Panc1 (cell line): ENCODE measurements around the gene CYB5A. TPM values are rescaled to one million over a fixed set of nuclear protein-coding genes. Genes with fewer than 3 reads are reported as not detected.

Experiments
- ATAC-seq: fragments of 200-7000 bp; cut with Tn5 transposase; 2 replicates; pipeline ENCODE4 v1.9.1; 2020; ENCODE audit warnings: mild to moderate bottlenecking, moderate library complexity
- BruUV-seq: library from RNA; stranded (reverse); fragments of 400-500 nt; replicated peaks from 2 replicates; lab custom pipeline; 2021; lab: Mats Ljungman, UMichigan
- CTCF ChIA-PET: fragments of 300-600 bp; sonication (Branson Sonifier 250); formaldehyde crosslinking; loops from one replicate; lab custom pipeline; 2022; ENCODE audit warnings: antibody characterized with exemption; lab: Charles Lee
- POLR2A ChIA-PET: fragments of 300-600 bp; sonication (Branson Sonifier 250); formaldehyde crosslinking; loops from one replicate; lab custom pipeline; 2022; ENCODE audit warnings: antibody characterized with exemption; lab: Charles Lee
- DNase-seq: peaks from one replicate; pipeline ENCODE4 v3.0.0-alpha.2; 2010; ENCODE audit warnings: low read depth, low spot score
- H3K27ac ChIP-seq: 2 replicates; pipeline ENCODE4 v1.5.1; 2011; ENCODE audit warnings: mild to moderate bottlenecking, low read length, inconsistent platforms
- H3K27me3 ChIP-seq: fragments of 200-500 bp; sonication (Bioruptor generic); 2 replicates; pipeline ENCODE4 v1.6.0; 2014; ENCODE audit warnings: low read length, inconsistent platforms; ENCODE audit not compliant: control insufficient read depth, insufficient read depth
- H3K36me3 ChIP-seq: fragments of 200-500 bp; sonication (Bioruptor generic); 2 replicates; pipeline ENCODE4 v1.5.1; 2014; ENCODE audit warnings: inconsistent platforms, mild to moderate bottlenecking, low read length, moderate library complexity; ENCODE audit not compliant: control insufficient read depth, insufficient read depth
- H3K4me1 ChIP-seq: 2 replicates; pipeline ENCODE4 v1.5.1; 2011; ENCODE audit warnings: inconsistent platforms, mild to moderate bottlenecking, low read length, moderate library complexity; ENCODE audit not compliant: control insufficient read depth, insufficient read depth
- H3K4me3 ChIP-seq, 2 experiments: 2 replicates each; pipeline ENCODE4 v1.5.1; 2011 to 2012; ENCODE audit warnings: low read depth in 2 of 2, low read length in 2 of 2, mild to moderate bottlenecking in 2 of 2, inconsistent platforms in 1 of 2, moderate library complexity in 1 of 2
- H3K9me3 ChIP-seq: fragments of 200-500 bp; sonication (Bioruptor generic); 2 replicates; pipeline ENCODE4 v1.5.1; 2014; ENCODE audit warnings: low read depth, mild to moderate bottlenecking, inconsistent platforms, low read length, moderate library complexity; ENCODE audit not compliant: control insufficient read depth, insufficient read depth
- POLR2AphosphoS5 ChIP-seq: IDR thresholded peaks from 2 replicates; pipeline ENCODE4 v1.6.1; 2012; ENCODE audit warnings: mild to moderate bottlenecking, low read depth, low read length, moderate library complexity
- SIN3A ChIP-seq: IDR thresholded peaks from 2 replicates; pipeline ENCODE4 v1.6.1; 2012; ENCODE audit warnings: low read depth, mild to moderate bottlenecking, low read length, moderate library complexity, borderline replicate concordance; ENCODE audit not compliant: insufficient read depth
- TCF7L2 ChIP-seq: IDR thresholded peaks from 2 replicates; pipeline ENCODE4 v1.6.1; 2011; ENCODE audit warnings: mild to moderate bottlenecking, low read depth, low read length, inconsistent platforms
- in situ Hi-C: cut with HindIII; loops from 2 replicates; pipeline ENCODE4 v1.10.0; 2016; ENCODE audit warnings: low sequenced_read_pairs, low pct_unique_long_range_greater_than_20kb
- intact Hi-C: fragments of 100-400 bp; cut with micrococcal nuclease; formaldehyde crosslinking; loops from one replicate; pipeline ENCODE4 v1.10.0; 2022; ENCODE audit not compliant: unreplicated experiment
- total RNA-seq: library from RNA; stranded (reverse); gene quantifications from one replicate; pipeline ENCODE4 v1.2.1, GENCODE V29; 2021; ENCODE audit not compliant: unreplicated experiment
- TF ChIP-seq, protein P1 (sequence below), 2 experiments: IDR thresholded peaks; 2 replicates each; pipeline ENCODE4 v1.6.1; 2011 to 2012; ENCODE audit warnings: low read depth in 2 of 2, control low read depth in 1 of 2, low read length in 1 of 2, mild to moderate bottlenecking in 1 of 2, moderate library complexity in 1 of 2; ENCODE audit not compliant: insufficient read depth in 1 of 2
- TF ChIP-seq, protein P2 (sequence below): fragments of 450-650 bp; IDR thresholded peaks from 2 replicates; pipeline ENCODE4 v1.5.1; 2017; ENCODE audit warnings: mild to moderate bottlenecking

Gene CYB5A
- total RNA-seq, 1 experiment from 2014 or later = 51.3 TPM

GRCh38 chr18:74299746-74300145 lies 8.0 kb upstream of the CYB5A start:
- ChIA-PET POLR2A (no interaction called here), CTCF (interaction anchor here (0.7 to 1.5 kb wide), 2 partner anchors 11 to 160 kb away, joined by 4 to 5 read pairs; no protein-coding TSS in a partner anchor)
- ATAC-seq (no peak), DNase-seq (no peak)
- in situ Hi-C loops = no loop called here
- Histone ChIP-seq H3K9me3 (no peaks in the 10 kb centered on the region), H3K27ac (no peak overlapping the region), H3K4me3 (no peak overlapping the region), H3K36me3 (no peaks in the 10 kb centered on the region), H3K4me1 (no peaks in the 10 kb centered on the region), H3K27me3 (peaks cover 27% of the 10 kb centered on the region)
- TF ChIP-seq, protein P1, sequence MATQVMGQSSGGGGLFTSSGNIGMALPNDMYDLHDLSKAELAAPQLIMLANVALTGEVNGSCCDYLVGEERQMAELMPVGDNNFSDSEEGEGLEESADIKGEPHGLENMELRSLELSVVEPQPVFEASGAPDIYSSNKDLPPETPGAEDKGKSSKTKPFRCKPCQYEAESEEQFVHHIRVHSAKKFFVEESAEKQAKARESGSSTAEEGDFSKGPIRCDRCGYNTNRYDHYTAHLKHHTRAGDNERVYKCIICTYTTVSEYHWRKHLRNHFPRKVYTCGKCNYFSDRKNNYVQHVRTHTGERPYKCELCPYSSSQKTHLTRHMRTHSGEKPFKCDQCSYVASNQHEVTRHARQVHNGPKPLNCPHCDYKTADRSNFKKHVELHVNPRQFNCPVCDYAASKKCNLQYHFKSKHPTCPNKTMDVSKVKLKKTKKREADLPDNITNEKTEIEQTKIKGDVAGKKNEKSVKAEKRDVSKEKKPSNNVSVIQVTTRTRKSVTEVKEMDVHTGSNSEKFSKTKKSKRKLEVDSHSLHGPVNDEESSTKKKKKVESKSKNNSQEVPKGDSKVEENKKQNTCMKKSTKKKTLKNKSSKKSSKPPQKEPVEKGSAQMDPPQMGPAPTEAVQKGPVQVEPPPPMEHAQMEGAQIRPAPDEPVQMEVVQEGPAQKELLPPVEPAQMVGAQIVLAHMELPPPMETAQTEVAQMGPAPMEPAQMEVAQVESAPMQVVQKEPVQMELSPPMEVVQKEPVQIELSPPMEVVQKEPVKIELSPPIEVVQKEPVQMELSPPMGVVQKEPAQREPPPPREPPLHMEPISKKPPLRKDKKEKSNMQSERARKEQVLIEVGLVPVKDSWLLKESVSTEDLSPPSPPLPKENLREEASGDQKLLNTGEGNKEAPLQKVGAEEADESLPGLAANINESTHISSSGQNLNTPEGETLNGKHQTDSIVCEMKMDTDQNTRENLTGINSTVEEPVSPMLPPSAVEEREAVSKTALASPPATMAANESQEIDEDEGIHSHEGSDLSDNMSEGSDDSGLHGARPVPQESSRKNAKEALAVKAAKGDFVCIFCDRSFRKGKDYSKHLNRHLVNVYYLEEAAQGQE (IDR thresholded peaks at IDR 0.05; ENCODE audit: insufficient read depth in 1 of 2, low read depth in 2 of 2, low read length in 1 of 2) = no peak
- TF ChIP-seq POLR2AphosphoS5 (no peak), SIN3A (no peak), TCF7L2 (no peak)
- TF ChIP-seq, protein P2, sequence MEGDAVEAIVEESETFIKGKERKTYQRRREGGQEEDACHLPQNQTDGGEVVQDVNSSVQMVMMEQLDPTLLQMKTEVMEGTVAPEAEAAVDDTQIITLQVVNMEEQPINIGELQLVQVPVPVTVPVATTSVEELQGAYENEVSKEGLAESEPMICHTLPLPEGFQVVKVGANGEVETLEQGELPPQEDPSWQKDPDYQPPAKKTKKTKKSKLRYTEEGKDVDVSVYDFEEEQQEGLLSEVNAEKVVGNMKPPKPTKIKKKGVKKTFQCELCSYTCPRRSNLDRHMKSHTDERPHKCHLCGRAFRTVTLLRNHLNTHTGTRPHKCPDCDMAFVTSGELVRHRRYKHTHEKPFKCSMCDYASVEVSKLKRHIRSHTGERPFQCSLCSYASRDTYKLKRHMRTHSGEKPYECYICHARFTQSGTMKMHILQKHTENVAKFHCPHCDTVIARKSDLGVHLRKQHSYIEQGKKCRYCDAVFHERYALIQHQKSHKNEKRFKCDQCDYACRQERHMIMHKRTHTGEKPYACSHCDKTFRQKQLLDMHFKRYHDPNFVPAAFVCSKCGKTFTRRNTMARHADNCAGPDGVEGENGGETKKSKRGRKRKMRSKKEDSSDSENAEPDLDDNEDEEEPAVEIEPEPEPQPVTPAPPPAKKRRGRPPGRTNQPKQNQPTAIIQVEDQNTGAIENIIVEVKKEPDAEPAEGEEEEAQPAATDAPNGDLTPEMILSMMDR = no peak
- BruUV-seq = no TSS peak
- intact Hi-C loops = no loop called here

GRCh38 chr18:74299162-74299561 lies 7.4 kb upstream of the CYB5A start:
- intact Hi-C loops = no loop called here
- H3K27me3 ChIP-seq = peaks cover 27% of the 10 kb centered on the region
- no peaks in the 10 kb centered on the region for H3K36me3 ChIP-seq
- ATAC-seq = no peak
- ChIA-PET POLR2A (no interaction called here), CTCF (interaction anchor here (0.7 kb wide), 1 partner anchor 43 kb away, joined by 3 read pairs; no protein-coding TSS in a partner anchor)
- no TSS peak for BruUV-seq
- no peak overlapping the region for H3K27ac ChIP-seq
- H3K4me1 ChIP-seq = no peaks in the 10 kb centered on the region
- no peaks in the 10 kb centered on the region for H3K9me3 ChIP-seq
- DNase-seq = no peak
- H3K4me3 ChIP-seq = no peak overlapping the region
- in situ Hi-C loops = no loop called here
- TF ChIP-seq, protein P2 = no peak
- TF ChIP-seq SIN3A = no peak
- no peak for TF ChIP-seq POLR2AphosphoS5
- no peak for TF ChIP-seq TCF7L2
- TF ChIP-seq, protein P1 (IDR thresholded peaks at IDR 0.05; ENCODE audit: insufficient read depth in 1 of 2, low read depth in 2 of 2, low read length in 1 of 2) = no peak
